AG10803 (cell line): ENCODE results near the gene LMO7.

Experiments
- DNase-seq: peaks from one replicate; pipeline ENCODE4 v3.0.0; 2010; ENCODE audit warnings: low read depth
- H3K4me3 ChIP-seq: 2 replicates; pipeline ENCODE4 v1.5.1; 2011; ENCODE audit warnings: mild to moderate bottlenecking, low read length, control low read depth
- TF ChIP-seq, protein P1 (sequence below): conservative IDR thresholded peaks from 2 replicates; pipeline ENCODE4 v1.5.1; 2011; ENCODE audit warnings: mild to moderate bottlenecking, low read length, control low read depth, inconsistent platforms

The LMO7 gene

GRCh38 chr13:75857291-75857690, 221.2 kb downstream of the LMO7 start:
- TF ChIP-seq, protein P1, sequence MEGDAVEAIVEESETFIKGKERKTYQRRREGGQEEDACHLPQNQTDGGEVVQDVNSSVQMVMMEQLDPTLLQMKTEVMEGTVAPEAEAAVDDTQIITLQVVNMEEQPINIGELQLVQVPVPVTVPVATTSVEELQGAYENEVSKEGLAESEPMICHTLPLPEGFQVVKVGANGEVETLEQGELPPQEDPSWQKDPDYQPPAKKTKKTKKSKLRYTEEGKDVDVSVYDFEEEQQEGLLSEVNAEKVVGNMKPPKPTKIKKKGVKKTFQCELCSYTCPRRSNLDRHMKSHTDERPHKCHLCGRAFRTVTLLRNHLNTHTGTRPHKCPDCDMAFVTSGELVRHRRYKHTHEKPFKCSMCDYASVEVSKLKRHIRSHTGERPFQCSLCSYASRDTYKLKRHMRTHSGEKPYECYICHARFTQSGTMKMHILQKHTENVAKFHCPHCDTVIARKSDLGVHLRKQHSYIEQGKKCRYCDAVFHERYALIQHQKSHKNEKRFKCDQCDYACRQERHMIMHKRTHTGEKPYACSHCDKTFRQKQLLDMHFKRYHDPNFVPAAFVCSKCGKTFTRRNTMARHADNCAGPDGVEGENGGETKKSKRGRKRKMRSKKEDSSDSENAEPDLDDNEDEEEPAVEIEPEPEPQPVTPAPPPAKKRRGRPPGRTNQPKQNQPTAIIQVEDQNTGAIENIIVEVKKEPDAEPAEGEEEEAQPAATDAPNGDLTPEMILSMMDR: no peak
- DNase-seq: no peak

DNA sequence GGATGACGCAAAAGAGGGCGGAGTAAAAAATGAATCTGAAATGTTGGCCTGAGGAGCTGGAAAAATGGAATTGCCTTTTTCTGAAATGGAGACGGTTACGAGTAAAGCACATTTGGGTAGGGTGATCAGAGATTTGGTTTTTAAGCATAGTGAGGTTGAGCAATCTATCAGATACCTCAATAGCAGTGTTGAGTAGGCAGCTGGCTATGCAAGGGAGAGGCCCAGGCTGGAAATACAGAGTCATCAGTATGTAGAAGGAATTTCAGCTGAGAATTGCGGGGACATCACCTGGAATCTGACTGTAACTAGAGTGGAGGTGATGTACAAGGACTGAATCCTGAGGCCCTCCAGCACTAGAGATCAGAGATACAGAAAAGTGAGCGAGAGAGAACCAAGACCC, 224.8 kb downstream of the LMO7 start:
- H3K4me3 ChIP-seq: no peak overlapping the region
- TF ChIP-seq, protein P1: no peak
- DNase-seq: no peak

More at GRCh38 chr13:75857291-75857690, 221.2 kb downstream of the LMO7 start:
- H3K4me3 ChIP-seq: no peak overlapping the region

GRCh38 chr13:75861786-75862185, 225.7 kb downstream of the LMO7 start:
- TF ChIP-seq, protein P1: no peak

GRCh38 chr13:75864718-75865117, 228.6 kb downstream of the LMO7 start:
- TF ChIP-seq, protein P1: no peak
- peak; percentile 68 for DNase-seq
- no peak overlapping the region for H3K4me3 ChIP-seq

More at GRCh38 chr13:75861786-75862185, 225.7 kb downstream of the LMO7 start:
- no peak overlapping the region for H3K4me3 ChIP-seq
- DNase-seq: no peak

GRCh38 chr13:75867379-75868117, 231.4 kb downstream of the LMO7 start:
- H3K4me3 ChIP-seq: no peak overlapping the region
- TF ChIP-seq, protein P1: no peak
- no peak for DNase-seq

- peak overlapping the region; percentile 5; the same call in 1 of the 2 replicates for H3K4me3 ChIP-seq
- DNase-seq: no peak
- TF ChIP-seq, protein P1: no peak
Observed at GRCh38 chr13:75869981-75870380, 233.9 kb downstream of the LMO7 start.

DNA sequence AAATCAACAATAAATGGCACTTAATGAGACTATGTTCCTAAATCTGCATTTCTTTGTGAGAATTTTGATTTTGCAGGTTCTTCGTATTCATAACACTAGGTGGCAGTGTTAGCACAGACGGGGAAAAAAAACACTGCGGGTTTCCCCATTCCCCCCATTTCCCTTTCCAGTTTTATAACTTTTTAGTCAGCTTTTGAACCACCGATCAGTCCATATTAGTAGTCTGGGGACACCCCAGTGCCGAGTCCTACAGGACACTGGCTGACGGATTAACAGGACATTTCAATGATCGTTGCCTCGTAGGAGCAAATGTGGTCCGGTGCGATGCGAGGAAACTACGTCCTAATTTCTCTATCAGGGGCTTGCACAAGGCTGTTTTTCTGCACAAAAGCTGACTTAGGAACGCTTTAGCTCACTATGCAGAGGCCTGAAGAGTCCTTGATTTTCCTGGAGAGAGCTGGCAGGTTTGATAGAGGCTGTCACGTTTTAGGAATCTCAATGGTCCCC, 234.3 kb downstream of the LMO7 start:
- TF ChIP-seq, protein P1: peak; percentile 78
- peak; percentile 27 for DNase-seq
- H3K4me3 ChIP-seq: peak overlapping the region; percentile 60
